Spleen (tissue), 13 donors: ENCODE measurements around the gene KRTAP5-11. TPM values are rescaled to one million over a fixed set of nuclear protein-coding genes. Genes with fewer than 3 reads are reported as not detected.
"Not testable (repeated sequence)": the region's sequence is repeated elsewhere in the genome, so short reads cannot be mapped to it uniquely, and the experiment has no call there.

Source experiments
- DNase-seq: peaks from one replicate; pipeline ENCODE4 v3.0.0-alpha.2; 2020
- H3K27ac ChIP-seq, 8 donors: fragments of 200-600 bp; sonication (generic) in 7 of 8; 1 replicate in 4 of 8; 2 replicates in 4 of 8; pipeline versions ENCODE4 v1.5.0 to v1.8.0; 2016 to 2021; ENCODE audit warnings: inconsistent platforms in 4 of 8, mild to moderate bottlenecking in 4 of 8, moderate library complexity in 1 of 8
- H3K27me3 ChIP-seq, 7 donors: fragments of 200-600 bp; sonication (generic) in 6 of 7; replicated peaks in 1 of 7; 1 replicate in 4 of 7; 2 replicates in 3 of 7; pipeline versions ENCODE4 v1.5.0 to v1.8.0; 2016 to 2021; ENCODE audit warnings: inconsistent platforms in 3 of 7, mild to moderate bottlenecking in 1 of 7
- H3K36me3 ChIP-seq, 6 donors: fragments of 200-600 bp; sonication (generic) in 5 of 6; 1 replicate in 4 of 6; 2 replicates in 2 of 6; pipeline versions ENCODE4 v1.5.0 to v1.8.0; 2016 to 2021; ENCODE audit warnings: inconsistent platforms in 2 of 6
- H3K4me1 ChIP-seq, 6 donors: fragments of 200-600 bp; sonication (generic) in 5 of 6; 1 replicate in 3 of 6; 2 replicates in 3 of 6; pipeline versions ENCODE4 v1.5.0 to v1.8.0; 2016 to 2021; ENCODE audit warnings: inconsistent platforms in 3 of 6
- H3K4me3 ChIP-seq, 8 donors: fragments of 200-600 bp; sonication (generic) in 7 of 8; 1 replicate in 4 of 8; 2 replicates in 4 of 8; pipeline versions ENCODE4 v1.5.0 to v1.8.0; 2016 to 2021; ENCODE audit warnings: inconsistent platforms in 4 of 8, mild to moderate bottlenecking in 4 of 8, moderate library complexity in 2 of 8
- H3K9me3 ChIP-seq, 8 donors: fragments of 200-600 bp; sonication (generic) in 7 of 8; 1 replicate in 4 of 8; 2 replicates in 4 of 8; pipeline versions ENCODE4 v1.5.0 to v1.8.0; 2016 to 2021; ENCODE audit warnings: inconsistent platforms in 4 of 8
- CTCF ChIP-seq, 11 experiments: fragments of 200-600 bp in 7 of 11; fragments of 450-650 bp in 4 of 11; sonication (generic) in 4 of 11; IDR thresholded peaks in 8 of 11; conservative IDR thresholded peaks in 3 of 11; 1 replicate in 7 of 11; 2 replicates in 4 of 11; pipeline versions ENCODE4 v1.4.0 to v1.8.0; 2016 to 2021; ENCODE audit warnings: antibody characterized with exemption in 11 of 11, inconsistent platforms in 4 of 11, mild to moderate bottlenecking in 1 of 11
- POLR2A ChIP-seq, 3 donors: fragments of 450-650 bp; IDR thresholded peaks; one replicate each; pipeline ENCODE4 v1.5.1; 2017; ENCODE audit warnings: antibody characterized with exemption in 3 of 3, mild to moderate bottlenecking in 1 of 3
- POLR2AphosphoS5 ChIP-seq, 3 donors: sonication (generic); formaldehyde crosslinking; IDR thresholded peaks; one replicate each; pipeline ENCODE4 v1.5.1; 2017; ENCODE audit warnings: antibody characterized with exemption in 3 of 3
- WGBS, 5 donors: extraction: QIAGEN DNeasy Blood & Tissue Kit in 3 of 5; methylation state at CpG; one replicate each; pipeline versions ENCODE4 v1.1.5 to v1.1.7; 2013 to 2018; 5-methylcytosine and 5-hydroxymethylcytosine counted together
- intact Hi-C: fragments of 100-400 bp; cut with DNase I; formaldehyde crosslinking; loops from one replicate; pipeline ENCODE4 v1.15.0; 2023; ENCODE audit warnings: low total_unique reads
- long read RNA-seq, 2 donors: transcript quantifications; one replicate each; lab custom pipeline, GENCODE V29; 2026
- polyA plus RNA-seq, 3 donors: library from polyadenylated mRNA; stranded (reverse); fragments of 200-250 nt; gene quantifications; one replicate each; pipeline ENCODE4 v1.2.1, GENCODE V29; 2013
- total RNA-seq, 7 donors: library from RNA; depleted of rRNA in 3 of 7; stranded (reverse); fragments of >200 nt in 3 of 7; fragmentation: NEBNext Ultra II Directional in 4 of 7; extraction: Animal tissue kit (Norgen Biotek cat#: 25700) in 4 of 7; gene quantifications; one replicate each; pipeline versions ENCODE4 v1.1.0 to v1.2.1, GENCODE V29; 2016 to 2021
- donor health status: healthy with polysubstance abuse.
- donor health status: DM: no; HTN: no; CAD: no; lungs with moderate emphysema.
- donor health status: DM: no; HTN: no; CAD: no.
- donor health status: Bipolar disorder and iron deficiency.
- donor health status: healthy.
- donor health status: DM: no; HTN: no; CAD: no.
- donor health status: DM: yes; HTN: yes; CAD: no.

Gene KRTAP5-11
- total RNA-seq = not detected
- not detected for polyA plus RNA-seq
- long read RNA-seq, donor 1 = 0 reads
- long read RNA-seq, donor 2 = 0 reads

GRCh38 chr11:71582309-71582895, at the start of gene KRTAP5-11:
TSS of gene KRTAP5-11 (minus strand) at chr11:71582875. CDS start at chr11:71582837, 38 bp downstream.
- no peaks in the 10 kb centered on the region for H3K36me3 ChIP-seq
- no peaks in the 10 kb centered on the region for H3K9me3 ChIP-seq
- no peak within 1 kb of the TSS for H3K4me3 ChIP-seq
- peak within 1 kb of the TSS in 2 of 8 donors; percentile 14 to 38 for H3K27ac ChIP-seq
- H3K4me1 ChIP-seq = peaks cover 0 to 23% (median 11%) of the 10 kb centered on the region in 6 donors
- DNase-seq = no peak
- no peak for TF ChIP-seq POLR2A (IDR thresholded peaks at IDR 0.05)
- no peak for TF ChIP-seq CTCF (IDR thresholded peaks at IDR 0.05 in 8 of 11, conservative IDR thresholded peaks at IDR 0.05 in 3 of 11)
- no peak for TF ChIP-seq POLR2AphosphoS5 (IDR thresholded peaks at IDR 0.05)
- peaks cover 0 to 17% (median 0%) of the 10 kb centered on the region in 7 donors for H3K27me3 ChIP-seq
- WGBS, 5 donors = 64 to 74% (median 72%) methylated on average over 3 of the region's 3 CpGs
- intact Hi-C loops = no loop called here

- peaks cover 0 to 25% (median 0%) of the 10 kb centered on the region in 7 donors for H3K27me3 ChIP-seq
- DNase-seq, H3K36me3 ChIP-seq, H3K9me3 ChIP-seq, H3K4me1 ChIP-seq, intact Hi-C loops, H3K4me3 ChIP-seq, H3K27ac ChIP-seq: not testable (repeated sequence)
- 76 to 93% (median 84%) methylated on average over 8 to 18 of the region's 18 CpGs for WGBS, 5 donors
Observed at GRCh38 chr11:71631551-71631950, 48.9 kb upstream of the KRTAP5-11 start.

GRCh38 chr11:71630071-71630470, 47.4 kb upstream of the KRTAP5-11 start:
- H3K9me3 ChIP-seq, H3K4me1 ChIP-seq, H3K4me3 ChIP-seq, H3K27ac ChIP-seq, H3K36me3 ChIP-seq, DNase-seq, intact Hi-C loops: not testable (repeated sequence)
- 50 to 80% (median 64%) methylated on average over 1 of the region's 1 CpG for WGBS, 5 donors
- H3K27me3 ChIP-seq = peaks cover 0 to 16% (median 0%) of the 10 kb centered on the region in 7 donors

- H3K4me1 ChIP-seq, intact Hi-C loops, H3K9me3 ChIP-seq, H3K4me3 ChIP-seq, H3K36me3 ChIP-seq, DNase-seq, H3K27ac ChIP-seq: not testable (repeated sequence)
- WGBS, 5 donors = 89 to 93% (median 93%) methylated on average over 21 of the region's 21 CpGs
- peaks cover 0 to 16% (median 0%) of the 10 kb centered on the region in 7 donors for H3K27me3 ChIP-seq
Observed at GRCh38 chr11:71628943-71629342, 46.3 kb upstream of the KRTAP5-11 start.

GRCh38 chr11:71623226-71623625, 40.6 kb upstream of the KRTAP5-11 start:
- intact Hi-C loops, H3K4me1 ChIP-seq, H3K9me3 ChIP-seq, DNase-seq, H3K4me3 ChIP-seq, H3K36me3 ChIP-seq, H3K27ac ChIP-seq: not testable (repeated sequence)
- 88 to 97% (median 91%) methylated on average over 11 of the region's 11 CpGs for WGBS, 5 donors
- peaks cover 0 to 20% (median 0%) of the 10 kb centered on the region in 7 donors for H3K27me3 ChIP-seq

GRCh38 chr11:71622561-71622960, 39.9 kb upstream of the KRTAP5-11 start:
- DNase-seq, H3K9me3 ChIP-seq, H3K4me3 ChIP-seq, intact Hi-C loops, H3K36me3 ChIP-seq, H3K27ac ChIP-seq, H3K4me1 ChIP-seq: not testable (repeated sequence)
- WGBS, 5 donors = 87 to 91% (median 89%) methylated on average over 14 of the region's 14 CpGs
- H3K27me3 ChIP-seq = peaks cover 0 to 15% (median 0%) of the 10 kb centered on the region in 7 donors

- not testable (repeated sequence) for H3K36me3 ChIP-seq
Observed at GRCh38 chr11:71615003-71615402, 32.3 kb upstream of the KRTAP5-11 start.

GRCh38 chr11:71614366-71614917, 31.8 kb upstream of the KRTAP5-11 start:
- H3K36me3 ChIP-seq, DNase-seq, H3K9me3 ChIP-seq, H3K27ac ChIP-seq, H3K4me1 ChIP-seq, H3K4me3 ChIP-seq, intact Hi-C loops: not testable (repeated sequence)
- peaks cover 0 to 14% (median under 1%) of the 10 kb centered on the region in 7 donors for H3K27me3 ChIP-seq
- 60 to 74% (median 63%) methylated on average over 12 to 15 of the region's 15 CpGs for WGBS, 5 donors

More at GRCh38 chr11:71615003-71615402, 32.3 kb upstream of the KRTAP5-11 start:
- intact Hi-C loops, H3K9me3 ChIP-seq, DNase-seq, H3K27ac ChIP-seq, H3K4me1 ChIP-seq, H3K27me3 ChIP-seq, H3K4me3 ChIP-seq: not testable (repeated sequence)
- WGBS, 5 donors = 81 to 91% (median 87%) methylated on average over 11 to 12 of the region's 12 CpGs

- intact Hi-C loops, H3K4me1 ChIP-seq, H3K27ac ChIP-seq, H3K4me3 ChIP-seq, DNase-seq, H3K36me3 ChIP-seq, H3K9me3 ChIP-seq: not testable (repeated sequence)
- H3K27me3 ChIP-seq = peaks cover 0 to 19% (median 3%) of the 10 kb centered on the region in 7 donors
- WGBS, 5 donors = 80 to 88% (median 86%) methylated on average over 7 of the region's 7 CpGs
Observed at GRCh38 chr11:71613931-71614330, 31.3 kb upstream of the KRTAP5-11 start.
